K562 (cell line): ENCODE measurements around the gene NFATC2. TPM values are rescaled to one million over a fixed set of nuclear protein-coding genes. Genes with fewer than 3 reads are reported as not detected.

Experiments used
- ATAC-seq: fragments of 200-7000 bp; cut with Tn5 transposase; 3 replicates; pipeline ENCODE4 v1.9.1; 2020; ENCODE audit warnings: moderate library complexity
- BruUV-seq: library from RNA; stranded (reverse); fragments of 400-500 nt; replicated peaks from 2 replicates; lab custom pipeline; 2021; lab: Mats Ljungman, UMichigan
- CTCF ChIA-PET: fragments of 300-600 bp; formaldehyde crosslinking; extraction: SDS; loops from one replicate; lab custom pipeline; 2021; ENCODE audit warnings: low intra/inter-chr PET ratio; lab: Yijun Ruan, JAX
- POLR2A ChIA-PET: fragments of 300-600, 350-650 bp; sonication (Branson Sonifier 250); formaldehyde crosslinking; extraction: SDS; loops from one replicate; lab custom pipeline; 2021; ENCODE audit warnings: antibody characterized with exemption, inconsistent platforms; lab: Yijun Ruan, JAX
- DNase-seq, 4 experiments: peaks; one replicate each; pipeline versions ENCODE4 v3.0.0 to v3.0.0-alpha.2; 2011 to 2018; ENCODE audit warnings: low spot score in 3 of 4, mixed read lengths in 3 of 4; ENCODE audit errors: extremely low read depth in 1 of 4
- FAIRE-seq: peaks from 2 replicates; lab custom pipeline; 2011; peaks lifted over from hg19 to GRCh38; lab: Jason Lieb, UNC
- H2AFZ ChIP-seq: 2 replicates; pipeline ENCODE4 v1.6.0; 2011; ENCODE audit warnings: low read depth, low read length, control low read depth, inconsistent platforms
- H3K27ac ChIP-seq: fragments of 200-600 bp; 3 replicates; pipeline ENCODE4 v1.8.0; 2011; ENCODE audit warnings: low read depth, mild to moderate bottlenecking, control low read depth, inconsistent platforms, low read length, moderate library complexity, mixed read lengths; ENCODE audit errors: extremely low read depth
- H3K27me3 ChIP-seq, 2 experiments: fragments of 300-600 bp in 1 of 2; 2 replicates in 1 of 2; 3 replicates in 1 of 2; pipeline versions ENCODE4 v1.6.0 to v1.8.0; 2011; ENCODE audit warnings: inconsistent platforms in 2 of 2, low read length in 2 of 2, mild to moderate bottlenecking in 1 of 2, mixed read lengths in 1 of 2, moderate library complexity in 1 of 2; ENCODE audit not compliant: control insufficient read depth in 2 of 2, insufficient read depth in 2 of 2
- H3K36me3 ChIP-seq: fragments of 300-600 bp; 3 replicates; pipeline ENCODE4 v1.8.0; 2011; ENCODE audit warnings: mild to moderate bottlenecking, low read length, inconsistent platforms; ENCODE audit not compliant: control insufficient read depth, insufficient read depth
- H3K4me1 ChIP-seq, 2 experiments: fragments of 200-600 bp in 1 of 2; replicated peaks in 1 of 2; 2 replicates in 1 of 2; 3 replicates in 1 of 2; pipeline versions ENCODE4 v1.5.1 to v1.8.0; 2011; ENCODE audit warnings: inconsistent platforms in 2 of 2, low read length in 2 of 2, mild to moderate bottlenecking in 1 of 2, mixed read lengths in 1 of 2, moderate library complexity in 1 of 2; ENCODE audit not compliant: control insufficient read depth in 2 of 2, insufficient read depth in 2 of 2
- H3K4me2 ChIP-seq: 2 replicates; pipeline ENCODE4 v1.6.1; 2011; ENCODE audit warnings: low read length, control low read depth, inconsistent platforms, mixed read lengths; ENCODE audit not compliant: insufficient read depth
- H3K4me3 ChIP-seq: fragments of 200-600 bp; sonication (generic), shearing (Covaris generic); 2 replicates; pipeline ENCODE4 v1.5.1; 2016; ENCODE audit warnings: control low read depth, inconsistent platforms
- H3K79me2 ChIP-seq: fragments of 200-600 bp; 3 replicates; pipeline ENCODE4 v1.8.0; 2011; ENCODE audit warnings: low read length, inconsistent platforms; ENCODE audit not compliant: control insufficient read depth, insufficient read depth
- H3K9ac ChIP-seq, 2 experiments: 2 replicates each; pipeline versions ENCODE4 v1.6.0 to v1.6.1; 2011; ENCODE audit warnings: low read depth in 2 of 2, low read length in 2 of 2, control low read depth in 1 of 2, inconsistent platforms in 1 of 2, mild to moderate bottlenecking in 1 of 2, mixed read lengths in 1 of 2; ENCODE audit not compliant: insufficient read depth in 1 of 2
- H3K9me1 ChIP-seq: one replicate; pipeline ENCODE4 v1.6.0; 2011; ENCODE audit warnings: inconsistent platforms, mild to moderate bottlenecking, low read length, moderate library complexity; ENCODE audit not compliant: control insufficient read depth, insufficient read depth
- H3K9me3 ChIP-seq: replicated peaks from 2 replicates; pipeline ENCODE4 v1.5.1; 2011; ENCODE audit warnings: low read depth, low read length, inconsistent platforms; ENCODE audit not compliant: control insufficient read depth, insufficient read depth
- H4K20me1 ChIP-seq: replicated peaks from 2 replicates; pipeline ENCODE4 v1.6.1; 2011; ENCODE audit warnings: low read length, inconsistent platforms, mixed read lengths; ENCODE audit not compliant: control insufficient read depth, insufficient read depth
- ARID1B ChIP-seq: fragments of 450-650 bp; IDR thresholded peaks from 2 replicates; pipeline ENCODE4 v1.6.1; 2016; ENCODE audit warnings: antibody characterized with exemption, mild to moderate bottlenecking, inconsistent platforms
- ARID3A ChIP-seq: IDR thresholded peaks from 2 replicates; pipeline ENCODE4 v1.6.1; 2012; ENCODE audit warnings: low read depth, low read length, improper control_type of control experiment, borderline replicate concordance
- CEBPB ChIP-seq: fragments of 450-650 bp; IDR thresholded peaks from 2 replicates; pipeline ENCODE4 v1.6.1; 2016; ENCODE audit warnings: missing genetic modification characterization, missing compliant biosample characterization
- CEBPG ChIP-seq, 3 experiments: fragments of 200-800 bp in 1 of 3; sonication (Bioruptor generic) in 1 of 3; sonication (generic) in 1 of 3; formaldehyde crosslinking in 1 of 3; IDR thresholded peaks in 2 of 3; conservative IDR thresholded peaks in 1 of 3; 2 replicates each; pipeline versions ENCODE4 v1.6.1 to v1.8.0; 2016 to 2022; ENCODE audit warnings: missing compliant biosample characterization in 2 of 3, missing genetic modification characterization in 2 of 3, mild to moderate bottlenecking in 1 of 3, missing genetic modification reagents in 1 of 3
- CGGBP1 ChIP-seq: fragments of 250-450 bp; sonication (Bioruptor Pico); IDR thresholded peaks from 2 replicates; pipeline ENCODE4 v1.9.0; 2021; ENCODE audit warnings: mild to moderate bottlenecking
- HIVEP1 ChIP-seq: fragments of 250-450 bp; sonication (Bioruptor Pico); IDR thresholded peaks from 2 replicates; pipeline ENCODE4 v1.4.0; 2020; ENCODE audit warnings: mild to moderate bottlenecking
- MCM3 ChIP-seq: fragments of 450-650 bp; IDR thresholded peaks from 2 replicates; pipeline ENCODE4 v1.6.1; 2016
- ZNF212 ChIP-seq: fragments of 450-650 bp; formaldehyde crosslinking; IDR thresholded peaks from 2 replicates; pipeline ENCODE4 v1.4.0; 2020; ENCODE audit warnings: mild to moderate bottlenecking
- WGBS: fragments of 100-300 bp; shearing (Covaris generic); methylation state at CpG from one replicate; pipeline ENCODE4 v1.1.6; 2016; ENCODE audit warnings: low coverage, mixed read lengths; ENCODE audit not compliant: insufficient coverage; ENCODE audit errors: missing lambda C conversion rate; 5-methylcytosine and 5-hydroxymethylcytosine counted together
- in situ Hi-C: fragments of 300-500 bp; cut with MboI; formaldehyde crosslinking; loops from 4 replicates; pipeline ENCODE4 v1.15.0; 2018; ENCODE audit warnings: inconsistent platforms, mixed read lengths
- intact Hi-C: fragments of 100-400 bp; cut with micrococcal nuclease; formaldehyde crosslinking; loops from 2 replicates; pipeline ENCODE4 v1.14.2; 2022
- polyA plus RNA-seq, 8 experiments: library from polyadenylated mRNA; depleted of rRNA in 4 of 8; stranded (reverse) in 5 of 8; unstranded in 3 of 8; fragments of >200 nt; fragmentation: Nextera tagmentation in 2 of 8; fragmentation: Illumina TruSeq in 1 of 8; extraction: Ambion mirVana in 2 of 8; extraction: Trizol in 1 of 8; gene quantifications; 2 replicates each; pipeline versions ENCODE4 v1.2.1 to v1.2.3, GENCODE V29; 2011 to 2014; ENCODE audit warnings: inconsistent platforms in 1 of 8, missing spikeins in 1 of 8
- total RNA-seq, 7 experiments: library from RNA; depleted of rRNA in 6 of 7; stranded (reverse); fragments of >200 nt in 6 of 7; fragmentation: Illumina TruSeq in 2 of 7; extraction: Trizol in 2 of 7; gene quantifications; 2 replicates each; pipeline versions ENCODE4 v1.2.1 to v1.2.3, GENCODE V29; 2011 to 2021; ENCODE audit warnings: low replicate concordance in 1 of 7
- TF ChIP-seq, protein P1 (sequence below): IDR thresholded peaks from 2 replicates; pipeline ENCODE4 v1.6.1; 2011; ENCODE audit warnings: borderline replicate concordance, low read depth, mild to moderate bottlenecking, moderate library complexity, low read length; ENCODE audit not compliant: insufficient read depth, poor library complexity, severe bottlenecking
- TF ChIP-seq, protein P2 (sequence below): fragments of 150-350 bp; IDR thresholded peaks from 2 replicates; pipeline ENCODE4 v1.6.1; 2014; ENCODE audit warnings: low read depth, mild to moderate bottlenecking, low read length, borderline replicate concordance

The NFATC2 gene
- total and polyA plus RNA-seq, 9 of the 15 experiments (the other 6 are each of a cell fraction or from before 2014, with no cell fraction given) = 1.9 to 11.2 (median 3.0) TPM

DNA sequence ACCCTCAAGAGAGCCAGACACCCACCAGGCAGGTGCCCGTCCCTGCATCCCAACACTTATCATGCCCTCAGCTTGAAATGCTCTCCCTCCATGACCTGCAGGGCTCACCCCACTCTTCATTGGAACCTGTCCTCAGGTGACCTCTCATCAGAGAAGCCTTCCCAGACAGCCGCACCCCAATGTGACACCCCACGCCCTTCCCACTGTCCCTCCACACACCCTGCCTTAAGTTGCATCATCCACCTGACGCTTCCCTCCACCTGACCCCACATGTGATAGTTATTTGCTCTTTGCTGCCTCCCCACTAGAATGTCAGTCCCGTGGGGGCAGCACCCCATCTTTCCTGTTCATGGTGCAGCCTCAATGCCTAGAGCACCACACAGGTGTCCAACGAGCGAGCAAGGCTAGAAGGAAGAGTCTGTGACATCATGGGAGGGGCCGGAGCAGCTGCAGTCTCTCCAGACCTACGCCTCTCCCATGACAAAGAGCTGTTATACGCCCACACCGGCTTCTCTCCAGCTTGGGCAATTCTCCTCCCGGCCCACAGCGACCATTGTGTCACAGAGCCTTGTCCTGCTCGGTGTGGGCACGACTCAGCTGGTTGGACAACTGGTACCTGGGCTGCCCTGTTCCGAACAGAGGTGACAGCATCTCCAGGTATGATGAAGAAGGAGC, 58.2 kb downstream of the NFATC2 start (continued):
- no peak for TF ChIP-seq ARID3A
- peak; percentile 63 for TF ChIP-seq CEBPG (CRISPR knock-in tag; IDR thresholded peaks at IDR 0.05)
- TF ChIP-seq CEBPG (tag; conservative IDR thresholded peaks at IDR 0.05 in 1 of 2, IDR thresholded peaks at IDR 0.05 in 1 of 2) = 0 out of 4 replicates have a peak, but pooled peaks have one; percentile 19 to 40
- no peak for TF ChIP-seq HIVEP1 (CRISPR knock-in tag)
- TF ChIP-seq CEBPB = peak; percentile 33; the same call in 1 of the 2 replicates
- TF ChIP-seq, all 486 proteins: peak for 7

- no peaks in the 10 kb centered on the region for H3K79me2 ChIP-seq
- H3K4me1 ChIP-seq = peaks cover 0 to 6% of the 10 kb centered on the region in 2 experiments; a peak in 2 of 5 replicates
- ATAC-seq (no peak), FAIRE-seq (no peak), DNase-seq (no peak)
- no peak overlapping the region for H3K4me3 ChIP-seq
- peaks cover 10% of the 10 kb centered on the region for H3K9me1 ChIP-seq
- peaks cover 32% of the 10 kb centered on the region; the same call in 2 of the 3 replicates for H3K36me3 ChIP-seq
- H3K4me2 ChIP-seq = no peak overlapping the region
- intact Hi-C loops (no loop called here), in situ Hi-C loops (no loop called here)
- no peak overlapping the region for H2AFZ ChIP-seq
- no peaks in the 10 kb centered on the region for H3K27me3 ChIP-seq
- H3K9ac ChIP-seq = peak overlapping the region in 1 of 2 experiments; percentile 36; a peak in 1 of 4 replicates
- no peaks in the 10 kb centered on the region; the same call in 1 of the 2 replicates for H3K9me3 ChIP-seq
- CTCF ChIA-PET = no interaction called here
- POLR2A ChIA-PET = interaction anchor here (1.2 kb wide), 1 partner anchor 12 kb away, joined by 4 read pairs; no protein-coding TSS in a partner anchor
- H3K27ac ChIP-seq = no peak overlapping the region
- WGBS = 84% methylated on average over 15 of the region's 15 CpGs
- no peaks in the 10 kb centered on the region for H4K20me1 ChIP-seq
- BruUV-seq = no TSS peak
- TF ChIP-seq, protein P1, sequence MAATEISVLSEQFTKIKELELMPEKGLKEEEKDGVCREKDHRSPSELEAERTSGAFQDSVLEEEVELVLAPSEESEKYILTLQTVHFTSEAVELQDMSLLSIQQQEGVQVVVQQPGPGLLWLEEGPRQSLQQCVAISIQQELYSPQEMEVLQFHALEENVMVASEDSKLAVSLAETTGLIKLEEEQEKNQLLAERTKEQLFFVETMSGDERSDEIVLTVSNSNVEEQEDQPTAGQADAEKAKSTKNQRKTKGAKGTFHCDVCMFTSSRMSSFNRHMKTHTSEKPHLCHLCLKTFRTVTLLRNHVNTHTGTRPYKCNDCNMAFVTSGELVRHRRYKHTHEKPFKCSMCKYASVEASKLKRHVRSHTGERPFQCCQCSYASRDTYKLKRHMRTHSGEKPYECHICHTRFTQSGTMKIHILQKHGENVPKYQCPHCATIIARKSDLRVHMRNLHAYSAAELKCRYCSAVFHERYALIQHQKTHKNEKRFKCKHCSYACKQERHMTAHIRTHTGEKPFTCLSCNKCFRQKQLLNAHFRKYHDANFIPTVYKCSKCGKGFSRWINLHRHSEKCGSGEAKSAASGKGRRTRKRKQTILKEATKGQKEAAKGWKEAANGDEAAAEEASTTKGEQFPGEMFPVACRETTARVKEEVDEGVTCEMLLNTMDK = no peak
- TF ChIP-seq CGGBP1 (CRISPR knock-in tag) = no peak
- no peak for TF ChIP-seq MCM3
- TF ChIP-seq ARID1B = no peak
- no peak for TF ChIP-seq ZNF212 (CRISPR knock-in tag)
- TF ChIP-seq, protein P2, sequence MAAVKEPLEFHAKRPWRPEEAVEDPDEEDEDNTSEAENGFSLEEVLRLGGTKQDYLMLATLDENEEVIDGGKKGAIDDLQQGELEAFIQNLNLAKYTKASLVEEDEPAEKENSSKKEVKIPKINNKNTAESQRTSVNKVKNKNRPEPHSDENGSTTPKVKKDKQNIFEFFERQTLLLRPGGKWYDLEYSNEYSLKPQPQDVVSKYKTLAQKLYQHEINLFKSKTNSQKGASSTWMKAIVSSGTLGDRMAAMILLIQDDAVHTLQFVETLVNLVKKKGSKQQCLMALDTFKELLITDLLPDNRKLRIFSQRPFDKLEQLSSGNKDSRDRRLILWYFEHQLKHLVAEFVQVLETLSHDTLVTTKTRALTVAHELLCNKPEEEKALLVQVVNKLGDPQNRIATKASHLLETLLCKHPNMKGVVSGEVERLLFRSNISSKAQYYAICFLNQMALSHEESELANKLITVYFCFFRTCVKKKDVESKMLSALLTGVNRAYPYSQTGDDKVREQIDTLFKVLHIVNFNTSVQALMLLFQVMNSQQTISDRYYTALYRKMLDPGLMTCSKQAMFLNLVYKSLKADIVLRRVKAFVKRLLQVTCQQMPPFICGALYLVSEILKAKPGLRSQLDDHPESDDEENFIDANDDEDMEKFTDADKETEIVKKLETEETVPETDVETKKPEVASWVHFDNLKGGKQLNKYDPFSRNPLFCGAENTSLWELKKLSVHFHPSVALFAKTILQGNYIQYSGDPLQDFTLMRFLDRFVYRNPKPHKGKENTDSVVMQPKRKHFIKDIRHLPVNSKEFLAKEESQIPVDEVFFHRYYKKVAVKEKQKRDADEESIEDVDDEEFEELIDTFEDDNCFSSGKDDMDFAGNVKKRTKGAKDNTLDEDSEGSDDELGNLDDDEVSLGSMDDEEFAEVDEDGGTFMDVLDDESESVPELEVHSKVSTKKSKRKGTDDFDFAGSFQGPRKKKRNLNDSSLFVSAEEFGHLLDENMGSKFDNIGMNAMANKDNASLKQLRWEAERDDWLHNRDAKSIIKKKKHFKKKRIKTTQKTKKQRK = no peak
Measured at GRCh38 chr20:51482836-51483473, 59.6 kb downstream of the NFATC2 start.
